HG02759 (cell line): Measurements from ENCODE around the gene PATJ.
"Not testable (repeated sequence)": the region's sequence is repeated elsewhere in the genome, so short reads cannot be mapped to it uniquely, and the experiment has no call there.

Experiments used
- ATAC-seq: cut with Tn5 transposase; IDR thresholded peaks from one replicate; pipeline ENCODE4 v1.9.1; 2021; ENCODE audit warnings: mild to moderate bottlenecking, moderate library complexity; ENCODE audit not compliant: unreplicated experiment

Gene PATJ, protein sequence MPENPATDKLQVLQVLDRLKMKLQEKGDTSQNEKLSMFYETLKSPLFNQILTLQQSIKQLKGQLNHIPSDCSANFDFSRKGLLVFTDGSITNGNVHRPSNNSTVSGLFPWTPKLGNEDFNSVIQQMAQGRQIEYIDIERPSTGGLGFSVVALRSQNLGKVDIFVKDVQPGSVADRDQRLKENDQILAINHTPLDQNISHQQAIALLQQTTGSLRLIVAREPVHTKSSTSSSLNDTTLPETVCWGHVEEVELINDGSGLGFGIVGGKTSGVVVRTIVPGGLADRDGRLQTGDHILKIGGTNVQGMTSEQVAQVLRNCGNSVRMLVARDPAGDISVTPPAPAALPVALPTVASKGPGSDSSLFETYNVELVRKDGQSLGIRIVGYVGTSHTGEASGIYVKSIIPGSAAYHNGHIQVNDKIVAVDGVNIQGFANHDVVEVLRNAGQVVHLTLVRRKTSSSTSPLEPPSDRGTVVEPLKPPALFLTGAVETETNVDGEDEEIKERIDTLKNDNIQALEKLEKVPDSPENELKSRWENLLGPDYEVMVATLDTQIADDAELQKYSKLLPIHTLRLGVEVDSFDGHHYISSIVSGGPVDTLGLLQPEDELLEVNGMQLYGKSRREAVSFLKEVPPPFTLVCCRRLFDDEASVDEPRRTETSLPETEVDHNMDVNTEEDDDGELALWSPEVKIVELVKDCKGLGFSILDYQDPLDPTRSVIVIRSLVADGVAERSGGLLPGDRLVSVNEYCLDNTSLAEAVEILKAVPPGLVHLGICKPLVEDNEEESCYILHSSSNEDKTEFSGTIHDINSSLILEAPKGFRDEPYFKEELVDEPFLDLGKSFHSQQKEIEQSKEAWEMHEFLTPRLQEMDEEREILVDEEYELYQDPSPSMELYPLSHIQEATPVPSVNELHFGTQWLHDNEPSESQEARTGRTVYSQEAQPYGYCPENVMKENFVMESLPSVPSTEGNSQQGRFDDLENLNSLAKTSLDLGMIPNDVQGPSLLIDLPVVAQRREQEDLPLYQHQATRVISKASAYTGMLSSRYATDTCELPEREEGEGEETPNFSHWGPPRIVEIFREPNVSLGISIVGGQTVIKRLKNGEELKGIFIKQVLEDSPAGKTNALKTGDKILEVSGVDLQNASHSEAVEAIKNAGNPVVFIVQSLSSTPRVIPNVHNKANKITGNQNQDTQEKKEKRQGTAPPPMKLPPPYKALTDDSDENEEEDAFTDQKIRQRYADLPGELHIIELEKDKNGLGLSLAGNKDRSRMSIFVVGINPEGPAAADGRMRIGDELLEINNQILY (N-terminal part only)

DNA sequence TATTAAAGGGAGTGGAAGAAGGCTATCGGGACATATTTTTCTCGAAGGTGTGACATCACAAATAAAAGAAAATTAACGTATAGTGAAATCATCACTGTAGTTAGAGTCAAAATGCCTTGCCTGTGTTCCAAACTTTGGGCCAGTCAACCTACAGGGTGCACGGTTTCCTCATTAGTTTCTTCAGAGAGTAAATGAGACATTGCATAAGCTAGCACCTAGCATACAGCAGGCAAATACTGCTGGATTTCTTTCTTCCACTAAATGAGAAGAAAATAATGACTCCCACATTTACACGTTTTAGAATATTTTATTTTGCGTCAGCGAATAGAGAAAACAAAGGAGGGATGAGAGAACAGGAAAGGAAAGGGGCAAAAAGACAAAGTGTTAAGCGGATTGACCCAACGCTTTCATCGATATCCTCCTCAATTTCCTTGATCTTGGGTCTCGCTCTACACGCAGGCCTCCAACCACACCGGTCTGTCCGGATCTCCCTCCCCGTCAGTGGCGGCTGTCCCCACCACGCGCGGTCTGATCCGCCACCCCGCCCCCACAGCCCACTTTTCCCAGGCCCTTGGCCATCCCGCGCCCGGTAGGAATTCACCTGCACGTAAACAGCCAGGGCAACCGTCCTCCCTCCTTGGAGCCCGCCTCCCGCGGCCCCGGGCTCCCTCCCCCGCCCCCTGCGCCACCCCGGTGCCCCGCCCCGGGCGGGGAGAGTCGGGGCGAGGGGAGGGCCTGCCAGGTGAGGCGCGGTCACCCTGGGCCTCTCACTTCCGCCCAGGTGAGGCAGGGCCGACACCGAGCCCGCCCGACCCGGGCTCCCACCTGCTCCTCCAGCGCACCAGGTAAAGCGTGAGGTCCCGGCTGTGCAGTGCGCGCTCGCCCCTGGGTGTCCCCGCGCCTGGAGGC lies at the start of gene PATJ:
PATJ (plus strand) TSS at position 770 of the 909 bp plus-strand sequence. CDS start 20,413 bp downstream, outside the sequence.
- ATAC-seq, result peak; percentile 88

DNA sequence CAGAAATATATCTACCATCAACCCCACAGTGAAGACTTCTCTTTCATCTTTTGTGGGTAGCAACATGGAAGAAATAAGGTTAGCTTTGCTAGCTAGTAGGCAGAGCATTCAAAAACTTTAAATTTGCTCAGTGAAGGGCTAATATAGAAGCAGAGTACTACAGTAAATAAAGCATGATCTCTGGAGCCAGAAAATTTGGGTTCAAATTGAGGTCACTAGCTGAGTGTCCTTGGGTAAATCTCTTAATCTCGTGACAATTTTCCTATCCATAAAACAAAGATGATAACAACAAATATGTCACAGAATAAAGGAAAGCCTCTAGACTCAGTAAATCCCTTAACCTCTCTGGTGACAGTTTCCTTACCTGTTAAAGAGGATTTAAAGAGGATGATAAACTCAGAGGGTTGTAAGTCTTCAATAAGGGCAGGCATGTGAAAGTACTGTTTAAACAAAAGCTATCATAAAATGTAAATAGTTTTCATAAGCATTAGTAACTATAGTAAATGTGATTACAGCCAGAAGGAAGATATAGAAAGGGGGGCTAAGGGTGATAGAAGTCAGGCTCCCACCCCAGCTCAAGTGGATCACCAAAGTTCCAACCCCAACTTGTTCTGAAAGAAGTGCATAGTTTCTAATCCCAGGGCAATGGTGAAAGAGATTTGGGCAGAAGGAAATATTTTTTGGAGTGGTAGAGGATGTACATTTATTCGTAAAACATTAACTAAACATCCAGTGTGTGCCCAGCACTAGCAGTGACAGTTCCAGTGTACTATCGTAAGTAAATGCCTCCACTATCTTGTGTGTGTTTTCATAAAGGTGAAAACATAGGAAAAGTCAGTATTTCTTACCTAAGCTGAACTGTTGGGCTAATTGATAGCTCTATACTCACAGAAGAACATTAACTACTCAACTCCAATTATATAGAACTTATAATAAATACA lies 42.1 kb upstream of the PATJ start:
- no peak for ATAC-seq

DNA sequence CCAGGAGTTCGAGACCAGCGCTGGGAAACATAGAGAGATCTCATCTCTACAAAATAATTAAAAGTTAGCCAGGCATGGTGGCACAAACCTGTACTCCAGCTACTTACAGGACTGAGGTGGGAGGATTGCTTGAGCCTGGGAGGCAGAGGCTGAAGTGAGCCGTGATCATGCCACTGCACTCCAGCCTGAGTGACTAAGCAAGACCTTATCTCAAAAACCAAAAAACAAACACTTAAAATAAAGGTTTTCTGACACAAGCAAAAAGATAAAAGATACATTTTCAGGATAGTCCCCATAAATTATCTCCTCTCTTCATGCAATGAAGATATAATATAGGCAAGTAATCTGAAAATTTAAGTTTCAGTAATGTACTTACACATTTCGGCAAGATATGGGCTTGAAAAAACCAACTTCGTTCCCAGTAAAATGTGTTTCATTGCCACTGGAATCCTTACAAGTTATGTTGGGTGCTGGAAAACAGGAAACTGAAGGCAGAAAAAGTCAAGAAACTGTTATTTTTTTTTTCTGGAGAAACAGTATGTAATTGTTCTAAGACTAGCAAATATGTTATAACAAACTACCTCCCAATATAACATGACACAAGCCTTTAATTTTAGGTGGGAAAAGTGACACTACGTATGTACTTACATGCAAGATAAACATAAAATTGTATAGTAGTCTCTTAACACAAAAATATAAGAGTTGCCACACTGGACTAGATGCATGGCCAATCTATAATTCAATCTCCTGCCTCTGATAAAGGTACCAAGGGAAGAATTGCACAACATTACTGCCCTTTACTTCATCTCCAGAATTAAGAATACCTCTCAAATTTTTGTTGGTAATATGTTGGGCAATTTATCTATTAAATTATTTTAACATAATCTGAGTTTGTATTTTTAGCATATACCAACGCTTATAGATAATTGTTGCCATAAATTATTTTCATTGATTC lies 33.0 kb upstream of the PATJ start:
- no peak for ATAC-seq

DNA sequence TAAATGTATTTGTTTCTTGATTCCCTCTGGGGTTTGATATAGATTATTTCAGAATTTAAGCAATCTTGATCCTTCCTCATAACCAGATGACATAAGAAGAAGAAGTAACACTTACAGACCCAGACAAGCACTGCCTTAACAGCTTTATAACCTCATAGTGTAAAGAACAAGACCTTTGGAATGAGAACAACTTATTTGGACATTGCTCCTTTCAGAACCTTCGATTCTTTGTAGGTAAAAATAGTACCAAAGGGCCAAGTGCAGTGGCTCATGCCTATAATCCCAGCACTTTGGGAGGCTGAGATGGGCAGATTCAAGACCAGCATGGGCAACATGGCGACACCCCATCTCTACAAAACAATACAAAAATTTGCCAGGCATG lies 32.4 kb upstream of the PATJ start:
- no peak for ATAC-seq

DNA sequence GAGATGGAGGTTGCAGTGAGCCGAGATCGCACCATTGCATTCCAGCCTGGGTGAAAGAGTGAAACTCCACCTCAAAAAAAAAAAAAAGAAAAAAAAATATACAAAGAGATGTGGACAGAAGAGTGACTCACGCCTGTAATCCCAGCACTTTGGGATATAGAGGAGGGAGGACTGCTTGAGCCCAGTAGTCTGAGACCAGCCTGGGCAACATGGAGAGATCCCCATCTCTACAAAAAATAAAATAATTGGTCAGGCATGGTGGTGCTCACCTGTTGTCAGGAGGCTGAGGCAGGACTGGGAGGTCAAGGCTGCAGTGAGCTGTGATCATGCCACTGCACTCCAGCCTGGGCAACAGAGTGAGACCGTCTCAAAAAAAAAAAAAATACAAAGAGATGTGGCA lies 31.0 kb upstream of the PATJ start:
- not testable (repeated sequence) for ATAC-seq

DNA sequence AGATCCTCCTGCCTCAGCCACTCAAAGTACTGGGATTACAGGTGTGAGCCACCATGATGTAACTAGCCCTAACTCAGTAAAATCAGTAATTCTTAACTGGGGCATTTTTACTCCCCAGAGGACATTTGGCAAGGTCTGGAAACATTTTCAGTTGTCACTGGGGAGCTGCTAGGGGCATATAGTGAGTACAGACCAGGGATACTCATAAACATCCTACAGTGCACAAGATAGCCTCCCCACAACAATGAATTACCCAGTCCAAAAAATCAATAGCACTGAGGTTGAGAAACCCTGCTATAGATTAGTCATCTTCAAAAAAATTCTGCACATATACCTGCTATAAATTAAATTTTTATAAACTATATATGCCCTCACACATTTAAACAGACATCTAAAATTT lies 30.3 kb upstream of the PATJ start:
- no peak for ATAC-seq

DNA sequence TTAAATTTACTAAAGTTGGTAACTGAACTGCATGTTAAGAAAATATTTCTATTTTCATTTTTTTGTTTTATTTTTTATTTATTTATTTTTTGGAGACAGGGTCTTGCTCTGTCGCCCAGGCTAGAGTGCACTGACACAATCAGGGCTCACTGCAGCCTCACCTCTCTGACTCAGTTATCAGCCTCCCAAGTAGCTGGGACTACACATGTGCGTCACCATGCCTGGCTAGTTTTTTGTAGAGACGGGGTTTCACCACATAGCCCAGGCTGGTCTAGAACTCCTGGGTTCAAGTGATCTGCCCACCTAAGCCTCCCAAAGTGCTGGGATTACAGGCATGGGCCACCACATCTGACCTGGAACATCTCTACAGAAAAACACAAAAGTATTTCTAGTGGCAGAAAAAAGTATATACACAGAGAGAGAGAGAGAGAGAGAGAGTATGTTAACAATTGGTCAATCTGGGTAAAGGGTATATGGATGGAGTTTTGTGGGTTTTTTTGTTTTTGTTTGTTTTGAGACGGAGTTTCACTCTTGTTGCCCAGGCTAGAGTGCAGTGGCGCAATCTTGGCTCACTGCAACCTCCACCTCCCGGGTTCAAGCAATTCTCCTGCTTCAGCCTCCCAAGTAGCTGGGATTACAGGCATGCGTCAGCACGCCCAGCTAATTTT lies 23.1 kb upstream of the PATJ start:
- not testable (repeated sequence) for ATAC-seq

DNA sequence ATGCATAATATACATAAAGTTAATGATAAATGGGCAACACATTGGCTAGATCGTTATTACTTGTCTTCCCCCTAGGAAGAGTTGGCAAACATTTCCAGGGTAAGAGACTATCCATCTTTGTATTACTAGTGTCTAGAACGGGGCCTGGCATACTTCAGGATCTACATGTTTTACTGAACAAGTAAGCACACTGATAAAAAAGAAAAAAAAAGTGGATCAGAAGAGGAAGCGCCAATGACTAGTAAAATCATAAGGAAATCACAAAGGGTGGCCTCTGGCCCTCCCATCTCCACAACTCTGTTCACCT lies 17.8 kb upstream of the PATJ start:
- no peak for ATAC-seq

DNA sequence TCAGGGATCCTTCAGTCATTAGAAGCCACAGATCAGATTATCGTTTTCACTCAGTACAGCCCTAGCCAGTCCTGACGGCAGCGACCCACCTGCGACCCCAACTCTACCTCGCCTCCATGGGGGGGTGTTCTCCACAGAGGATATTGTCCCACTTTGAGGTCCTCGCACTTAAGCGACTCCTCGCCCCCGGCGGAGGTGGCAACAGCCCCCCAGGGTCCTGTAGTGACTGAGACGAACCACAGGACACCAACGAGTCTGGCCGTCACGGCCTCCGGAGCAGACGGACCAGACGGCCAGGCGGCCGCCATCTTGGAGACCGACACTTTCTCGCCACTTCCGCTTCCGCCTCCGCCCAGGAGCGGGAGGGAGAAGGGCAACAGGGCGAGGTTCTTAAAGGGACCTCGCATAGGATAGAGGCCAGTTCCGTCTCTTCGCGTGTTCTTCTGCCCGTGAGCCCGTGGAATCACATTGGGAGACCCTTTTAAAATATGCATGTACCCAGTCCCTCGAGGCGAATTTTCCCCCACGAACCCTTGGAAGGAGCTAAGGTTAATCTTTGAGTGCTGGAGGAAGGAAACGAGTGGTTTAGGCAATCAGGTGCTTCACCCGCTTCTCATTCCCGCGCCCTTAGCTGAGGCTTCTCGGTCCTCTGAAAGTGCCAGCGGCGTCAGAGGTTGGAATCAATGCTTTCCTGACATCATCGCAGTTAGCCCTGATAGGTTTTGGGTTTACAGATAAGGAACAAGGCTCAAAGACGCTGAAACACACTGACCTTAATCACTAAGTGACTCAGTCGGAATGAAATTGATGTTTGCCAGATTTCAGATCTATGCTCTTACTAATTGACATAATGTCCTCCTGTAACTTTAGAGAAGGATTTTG lies 17.2 kb upstream of the PATJ start, which contains the start of gene TM2D1:
TM2D1 (minus strand) TSS at position 329 of the 882 bp plus-strand sequence; CDS start at position 308, 21 bp downstream.
- ATAC-seq, result peak; percentile 100

DNA sequence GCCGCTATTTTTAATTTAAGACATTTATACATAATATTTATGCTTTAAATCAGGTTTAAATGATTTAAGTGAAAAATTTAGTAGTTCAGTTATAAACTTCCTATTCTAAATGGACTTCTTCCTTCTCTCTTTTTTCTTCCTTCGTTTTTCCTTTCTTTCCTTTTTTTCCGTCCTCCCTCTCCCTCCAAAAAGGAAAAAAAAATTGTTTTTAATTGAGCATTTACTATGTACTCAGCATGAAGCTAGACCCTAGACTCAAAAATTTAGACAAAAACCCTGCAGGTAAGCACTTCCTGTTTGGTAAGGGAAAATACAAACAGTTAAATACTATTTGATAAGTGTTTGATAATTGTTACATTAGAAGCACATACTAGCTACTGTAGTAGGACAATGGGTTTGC lies 14.7 kb upstream of the PATJ start:
- ATAC-seq, result no peak

DNA sequence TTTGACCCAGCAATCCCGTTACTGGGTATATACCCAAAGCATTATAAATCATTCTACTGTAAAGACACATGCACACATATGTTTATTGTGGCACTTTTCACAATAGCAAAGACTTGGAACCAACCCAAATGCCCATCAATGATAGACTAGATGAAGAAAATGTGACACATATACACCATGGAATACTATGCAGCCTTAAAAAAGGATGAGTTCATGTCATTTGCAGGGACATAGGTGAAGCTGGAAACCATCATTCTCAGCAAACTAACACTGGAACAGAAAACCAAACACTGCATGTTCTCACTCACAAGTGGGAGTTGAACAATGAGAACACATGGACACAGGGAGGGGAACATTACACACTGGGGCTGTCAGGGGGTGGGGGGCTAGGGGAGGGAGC lies 11.6 kb upstream of the PATJ start:
- ATAC-seq, result not testable (repeated sequence)

DNA sequence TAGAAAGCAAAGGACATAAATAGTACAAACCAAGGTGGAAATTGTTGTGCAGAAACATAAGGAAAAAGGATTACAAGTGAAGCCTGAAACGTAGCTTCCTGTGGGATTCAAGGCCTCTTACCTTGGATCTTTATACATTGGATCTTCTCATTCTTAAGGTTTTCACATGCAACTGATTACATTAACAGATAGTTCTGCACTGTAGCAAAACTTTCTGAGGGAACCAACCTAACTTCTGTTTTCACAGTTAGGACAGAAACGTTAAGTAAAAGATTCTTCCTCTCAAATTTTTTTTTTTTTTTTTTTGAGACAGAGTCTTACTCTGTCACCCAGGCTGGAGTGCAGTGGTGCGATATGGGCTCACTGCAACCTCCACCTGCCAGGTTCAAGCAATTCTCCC lies 9.6 kb upstream of the PATJ start:
- no peak for ATAC-seq

DNA sequence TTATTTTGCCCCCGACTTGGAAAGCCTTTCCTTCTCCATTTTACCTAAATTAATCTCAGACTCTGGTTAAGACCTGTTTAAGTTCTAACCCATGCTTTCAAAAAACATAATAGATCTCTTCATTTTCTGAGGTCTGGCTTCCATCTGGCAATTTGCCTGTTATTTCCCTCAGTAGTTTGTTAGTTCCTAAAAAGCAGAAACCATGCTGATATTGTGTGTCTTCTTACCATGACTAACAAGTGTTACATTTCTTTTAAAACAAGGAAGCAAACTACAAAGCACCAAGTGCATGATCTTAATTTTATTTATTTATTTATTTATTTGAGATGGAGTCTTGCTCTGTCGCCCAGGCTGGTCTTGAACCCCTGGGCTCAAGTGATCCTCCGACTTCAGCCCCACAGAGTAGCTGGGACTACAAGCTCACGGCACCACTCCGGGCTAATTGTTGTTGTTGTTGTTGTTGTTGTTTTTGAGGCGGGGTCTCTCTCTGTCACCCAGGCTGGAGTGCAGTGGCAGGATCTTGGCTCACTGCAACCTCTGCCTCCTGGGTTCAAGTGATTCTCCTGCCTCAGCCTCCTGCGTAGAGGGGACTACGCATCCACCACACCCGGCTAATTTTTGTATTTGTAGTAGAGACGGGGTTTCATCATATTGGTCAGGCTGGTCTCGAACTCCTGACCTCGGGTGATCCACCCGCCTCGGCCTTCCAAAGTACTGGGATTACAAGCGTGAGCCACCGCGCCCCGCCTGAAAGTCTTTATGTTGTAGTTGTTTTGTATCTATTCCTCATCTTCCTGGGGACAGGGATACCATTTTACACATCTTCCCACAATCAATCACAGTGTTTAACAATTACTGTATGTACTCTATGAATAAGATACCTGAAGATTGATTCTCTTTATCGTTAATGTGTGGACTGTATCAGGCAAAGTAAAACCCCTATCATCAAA lies 1.3 kb upstream of the PATJ start:
- no peak for ATAC-seq

DNA sequence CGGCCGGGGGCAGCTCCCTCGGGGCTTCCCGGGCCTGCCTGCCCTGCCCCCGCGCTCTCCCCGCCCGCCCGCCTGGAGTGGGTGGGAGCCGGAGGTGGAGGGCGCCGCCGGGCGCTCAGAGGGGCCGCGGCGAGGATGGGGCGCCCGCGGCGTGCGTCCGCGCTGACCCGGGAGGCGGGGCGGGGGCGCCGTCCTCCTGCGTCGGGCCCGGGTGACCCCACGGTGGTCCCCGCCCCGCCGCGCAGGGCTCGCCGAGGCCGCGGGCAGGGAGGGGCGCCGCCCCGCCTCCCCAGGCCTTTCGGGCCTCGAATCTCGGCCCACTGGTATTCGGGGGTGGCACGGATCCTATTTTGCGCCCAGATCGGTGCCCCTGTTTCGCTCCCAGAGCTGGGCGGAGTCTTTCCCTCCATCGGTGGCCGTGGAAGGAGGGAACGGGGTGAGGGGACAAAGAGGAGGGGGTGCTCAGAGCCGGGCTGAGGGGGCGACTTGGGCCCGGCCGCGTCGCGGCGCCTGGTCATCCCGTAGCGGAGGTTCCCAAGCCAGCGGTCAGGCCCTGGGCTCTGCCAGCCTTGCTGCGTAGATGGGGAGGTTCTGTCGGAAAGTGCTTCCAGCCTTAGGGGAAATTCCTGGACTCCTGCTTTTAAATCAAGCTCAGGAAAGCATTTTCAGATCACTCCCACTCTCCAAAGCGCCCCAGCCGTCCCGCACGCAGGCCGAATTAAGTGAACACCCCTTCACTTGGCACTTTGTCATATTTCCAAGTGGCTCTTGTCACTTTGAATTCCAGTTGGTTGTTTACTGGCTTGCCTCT lies 545 bp downstream of the PATJ start:
- peak; percentile 73 for ATAC-seq

DNA sequence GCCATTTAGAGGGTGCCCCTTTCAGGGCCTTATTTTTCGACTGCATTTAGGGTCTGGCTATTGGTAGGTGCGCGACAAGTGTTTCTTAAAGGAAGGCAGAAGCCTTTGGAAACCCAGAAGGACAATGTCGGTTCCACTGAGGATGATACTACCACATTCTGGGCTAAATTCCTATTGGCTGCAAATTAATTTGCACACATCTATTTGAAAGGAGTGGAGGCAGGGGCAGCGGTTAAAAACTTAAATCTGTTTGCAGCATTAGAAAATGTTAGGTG lies 1.1 kb downstream of the PATJ start:
- no peak for ATAC-seq
